PC-3 (cell line): ENCODE data around the gene THSD7A.

Source experiments
- EZH2phosphoT487 ChIP-seq: fragments of 300-600 bp; sonication (generic); IDR thresholded peaks from 2 replicates; pipeline ENCODE4 v1.6.1; 2018; ENCODE audit warnings: mild to moderate bottlenecking, antibody characterized with exemption, low read length, borderline replicate concordance
- TF ChIP-seq, protein P1 (sequence below): fragments of 300-600 bp; sonication (generic); conservative IDR thresholded peaks from 2 replicates; pipeline ENCODE4 v1.5.1; 2017; ENCODE audit warnings: antibody characterized with exemption, low read depth, mild to moderate bottlenecking, low read length

DNA sequence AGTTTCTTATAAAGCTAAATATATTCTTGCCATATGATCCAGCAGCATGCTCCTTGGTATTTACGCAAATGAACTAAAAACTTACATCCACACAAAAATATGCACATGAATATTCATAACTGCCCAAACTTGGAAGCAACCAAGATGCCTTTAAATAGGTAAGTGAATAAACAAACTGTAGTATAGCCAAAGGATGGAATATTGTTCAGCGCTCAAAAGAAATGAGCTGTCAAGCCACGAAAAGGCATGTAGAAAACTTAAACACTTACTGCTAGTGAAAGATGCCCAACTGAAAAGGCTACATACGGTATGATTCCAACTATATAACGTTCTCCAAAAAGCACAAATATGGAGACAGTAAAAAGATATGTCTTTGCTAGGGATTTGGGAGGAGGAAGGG, 12.7 kb downstream of the THSD7A start:
- TF ChIP-seq EZH2phosphoT487 = no peak
- TF ChIP-seq, protein P1, sequence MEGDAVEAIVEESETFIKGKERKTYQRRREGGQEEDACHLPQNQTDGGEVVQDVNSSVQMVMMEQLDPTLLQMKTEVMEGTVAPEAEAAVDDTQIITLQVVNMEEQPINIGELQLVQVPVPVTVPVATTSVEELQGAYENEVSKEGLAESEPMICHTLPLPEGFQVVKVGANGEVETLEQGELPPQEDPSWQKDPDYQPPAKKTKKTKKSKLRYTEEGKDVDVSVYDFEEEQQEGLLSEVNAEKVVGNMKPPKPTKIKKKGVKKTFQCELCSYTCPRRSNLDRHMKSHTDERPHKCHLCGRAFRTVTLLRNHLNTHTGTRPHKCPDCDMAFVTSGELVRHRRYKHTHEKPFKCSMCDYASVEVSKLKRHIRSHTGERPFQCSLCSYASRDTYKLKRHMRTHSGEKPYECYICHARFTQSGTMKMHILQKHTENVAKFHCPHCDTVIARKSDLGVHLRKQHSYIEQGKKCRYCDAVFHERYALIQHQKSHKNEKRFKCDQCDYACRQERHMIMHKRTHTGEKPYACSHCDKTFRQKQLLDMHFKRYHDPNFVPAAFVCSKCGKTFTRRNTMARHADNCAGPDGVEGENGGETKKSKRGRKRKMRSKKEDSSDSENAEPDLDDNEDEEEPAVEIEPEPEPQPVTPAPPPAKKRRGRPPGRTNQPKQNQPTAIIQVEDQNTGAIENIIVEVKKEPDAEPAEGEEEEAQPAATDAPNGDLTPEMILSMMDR = no peak
